ENCODE results near the gene EPB42. TPM values are rescaled to one million over a fixed set of nuclear protein-coding genes. Genes with fewer than 3 reads are reported as not detected.
A peak's percentile ranks its signal among the peaks of the same experiment; 100 is the strongest.
"Not testable (repeated sequence)": the region's sequence is repeated elsewhere in the genome, so short reads cannot be mapped to it uniquely, and the experiment has no call there.

The EPB42 gene
- total RNA-seq, 2 donors from 2014 or later: not detected

DNA sequence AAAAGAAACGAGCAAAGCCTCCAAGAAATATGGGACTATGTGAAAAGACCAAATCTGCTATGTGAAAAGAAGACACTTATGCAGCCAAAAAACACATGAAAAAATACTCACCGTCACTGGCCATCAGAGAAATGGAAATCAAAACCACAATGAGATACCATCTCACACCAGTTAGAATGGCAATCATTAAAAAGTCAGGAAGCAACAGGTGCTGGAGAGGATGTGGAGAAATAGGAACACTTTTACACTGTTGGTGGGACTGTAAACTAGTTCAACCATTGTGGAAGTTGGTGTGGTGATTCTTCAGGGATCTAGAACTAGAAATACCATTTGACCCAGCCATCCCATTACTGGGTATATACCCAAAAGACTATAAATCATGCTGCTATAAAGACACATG is 43.7 kb downstream of the EPB42 start:
- H3K4me3 Mint-ChIP-seq; H3K9me3 Mint-ChIP-seq; H3K27me3 Mint-ChIP-seq; DNase-seq (ENCODE audit: low spot score); H3K27ac Mint-ChIP-seq; H3K4me1 Mint-ChIP-seq (ENCODE audit: low read depth in 2 of 2); ATAC-seq: not testable (repeated sequence)
- peaks cover 22% of the 10 kb centered on the region for H3K36me3 Mint-ChIP-seq

- peaks cover 19% of the 10 kb centered on the region for H3K36me3 Mint-ChIP-seq
- not testable (repeated sequence) for H3K9me3 Mint-ChIP-seq; DNase-seq (ENCODE audit: low spot score); H3K27ac Mint-ChIP-seq; H3K27me3 Mint-ChIP-seq; ATAC-seq; H3K4me3 Mint-ChIP-seq; H3K4me1 Mint-ChIP-seq (ENCODE audit: low read depth in 2 of 2)
Observed at GRCh38 chr15:43175656-43176309, 45.0 kb downstream of the EPB42 start.

DNA sequence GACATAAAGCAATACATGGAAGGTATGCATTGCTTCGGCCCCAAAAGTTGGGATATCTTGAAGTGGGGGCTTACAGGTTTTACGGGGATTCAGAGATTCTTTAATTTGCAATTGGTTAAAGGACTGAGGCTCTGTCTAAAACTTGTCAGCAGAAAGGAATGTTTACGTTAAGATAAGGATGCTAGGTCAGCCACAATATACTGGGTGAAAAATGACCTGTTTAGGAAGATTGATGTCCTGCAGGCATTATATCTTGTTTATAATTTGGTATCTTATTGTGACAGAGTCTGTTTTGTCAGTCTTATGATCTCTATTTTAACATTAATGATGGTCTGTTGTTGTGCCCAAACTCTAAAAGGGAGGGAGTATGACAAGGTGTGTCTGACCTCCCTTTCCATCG is 50.9 kb downstream of the EPB42 start:
- DNase-seq (ENCODE audit: low spot score) (no peak), ATAC-seq (no peak)
- Mint-ChIP-seq H3K27ac (no peak overlapping the region), H3K27me3 (no peaks in the 10 kb centered on the region), H3K4me3 (no peak overlapping the region), H3K36me3 (peaks cover 17% of the 10 kb centered on the region), H3K9me3 (no peaks in the 10 kb centered on the region), H3K4me1 (ENCODE audit: low read depth in 2 of 2) (no peaks in the 10 kb centered on the region)

- Mint-ChIP-seq H3K4me1 (ENCODE audit: low read depth in 2 of 2) (no peaks in the 10 kb centered on the region), H3K27ac (no peak overlapping the region), H3K4me3 (no peak overlapping the region), H3K36me3 (peaks cover 17% of the 10 kb centered on the region), H3K9me3 (no peaks in the 10 kb centered on the region), H3K27me3 (no peaks in the 10 kb centered on the region)
- no peak for ATAC-seq
- no peak for DNase-seq (ENCODE audit: low spot score)
Observed at GRCh38 chr15:43168192-43169107, 52.4 kb downstream of the EPB42 start.

DNA sequence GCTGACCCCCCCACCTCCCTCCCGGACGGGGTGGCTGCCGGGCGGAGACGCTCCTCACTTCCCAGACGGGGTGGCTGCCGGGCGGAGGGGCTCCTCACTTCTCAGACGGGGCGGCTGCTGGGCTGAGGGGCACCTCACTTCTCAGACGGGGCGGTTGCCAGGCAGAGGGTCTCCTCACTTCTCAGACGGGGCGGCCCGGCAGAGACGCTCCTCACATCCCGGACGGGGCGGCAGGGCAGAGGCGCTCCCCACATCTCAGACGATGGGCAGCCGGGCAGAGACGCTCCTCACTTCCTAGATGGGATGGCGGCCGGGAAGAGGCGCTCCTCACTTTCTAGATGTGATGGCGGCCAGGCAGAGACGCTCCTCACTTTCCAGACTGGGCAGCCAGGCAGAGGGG is 53.6 kb downstream of the EPB42 start:
- H3K27ac Mint-ChIP-seq; DNase-seq (ENCODE audit: low spot score); H3K4me3 Mint-ChIP-seq; ATAC-seq; H3K4me1 Mint-ChIP-seq (ENCODE audit: low read depth in 2 of 2); H3K27me3 Mint-ChIP-seq; H3K9me3 Mint-ChIP-seq: not testable (repeated sequence)
- H3K36me3 Mint-ChIP-seq: peaks cover 12% of the 10 kb centered on the region

DNA sequence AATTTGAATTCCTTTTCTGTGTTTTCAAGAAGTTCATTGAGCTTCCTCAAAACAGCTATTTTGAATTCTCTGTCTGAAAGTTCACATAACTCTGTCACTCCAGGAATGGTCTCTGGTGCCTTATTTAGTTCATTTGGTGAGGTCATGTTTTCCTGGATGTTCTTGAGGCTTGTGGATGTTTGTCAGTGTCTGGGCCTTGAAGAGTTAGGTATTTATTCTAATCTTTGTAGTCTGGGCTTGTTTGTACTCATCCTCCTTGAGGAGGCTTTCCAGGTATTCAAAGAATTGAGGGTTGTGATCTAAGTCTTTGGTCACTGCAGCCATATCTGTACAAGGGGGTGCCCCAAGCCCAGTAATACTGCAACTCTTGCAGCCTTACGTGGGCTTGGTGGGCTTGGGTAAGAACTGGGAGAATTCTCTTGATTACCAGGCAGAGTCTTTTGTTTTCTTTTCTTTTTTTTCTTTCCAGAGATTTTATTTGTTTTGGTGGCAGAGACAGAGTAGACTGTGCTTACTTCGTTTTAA is 55.0 kb downstream of the EPB42 start:
- ATAC-seq (no peak), DNase-seq (ENCODE audit: low spot score) (no peak)
- Mint-ChIP-seq H3K4me3 (no peak overlapping the region), H3K36me3 (peaks cover 12% of the 10 kb centered on the region), H3K27me3 (no peaks in the 10 kb centered on the region), H3K9me3 (no peaks in the 10 kb centered on the region), H3K27ac (peak overlapping the region in 1 of 2 donors; percentile 50), H3K4me1 (ENCODE audit: low read depth in 2 of 2) (no peaks in the 10 kb centered on the region)

GRCh38 chr15:43153269-43153668 is 67.5 kb downstream of the EPB42 start:
- peak overlapping the region in 1 of 2 donors; percentile 33 for H3K27ac Mint-ChIP-seq
- H3K4me1 Mint-ChIP-seq (ENCODE audit: low read depth in 2 of 2): peaks cover 10 to 14% of the 10 kb centered on the region in 2 donors
- H3K36me3 Mint-ChIP-seq: peaks cover 19% of the 10 kb centered on the region
- no peak overlapping the region for H3K4me3 Mint-ChIP-seq
- no peak for DNase-seq (ENCODE audit: low spot score)
- no peaks in the 10 kb centered on the region for H3K27me3 Mint-ChIP-seq
- ATAC-seq: no peak
- no peaks in the 10 kb centered on the region for H3K9me3 Mint-ChIP-seq

DNA sequence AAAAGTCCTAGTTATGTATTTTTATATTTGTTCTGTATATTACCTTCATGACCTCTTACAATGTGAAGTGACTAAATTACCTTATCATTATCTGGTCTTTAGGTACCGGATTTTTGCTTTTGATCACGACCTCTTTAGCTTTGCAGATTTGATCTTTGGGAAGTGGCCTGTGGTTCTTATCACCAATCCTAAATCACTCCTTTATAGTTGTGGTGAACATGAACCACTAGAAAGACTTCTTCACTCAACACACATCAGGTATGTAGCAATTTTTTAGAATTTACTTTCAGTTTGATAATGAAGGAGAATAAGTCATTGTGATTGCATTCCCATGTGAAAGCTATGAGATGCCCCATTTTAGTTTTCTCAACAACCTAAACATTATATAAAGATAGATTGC is 69.1 kb downstream of the EPB42 start:
- Mint-ChIP-seq H3K9me3 (no peaks in the 10 kb centered on the region), H3K36me3 (peaks cover 13% of the 10 kb centered on the region), H3K27ac (peak overlapping the region in 1 of 2 donors; percentile 44), H3K4me3 (no peak overlapping the region), H3K27me3 (no peaks in the 10 kb centered on the region), H3K4me1 (ENCODE audit: low read depth in 2 of 2) (peaks cover 10 to 14% of the 10 kb centered on the region in 2 donors)
- peak in 1 of 2 donors; percentile 44 for ATAC-seq
- no peak for DNase-seq (ENCODE audit: low spot score)

- Mint-ChIP-seq H3K27me3 (no peaks in the 10 kb centered on the region), H3K4me3 (no peak overlapping the region), H3K27ac (no peak overlapping the region), H3K4me1 (ENCODE audit: low read depth in 2 of 2) (peaks cover 14% of the 10 kb centered on the region in 2 donors), H3K36me3 (peaks cover 13% of the 10 kb centered on the region), H3K9me3 (no peaks in the 10 kb centered on the region)
- DNase-seq (ENCODE audit: low spot score) (no peak), ATAC-seq (no peak)
Observed at GRCh38 chr15:43150191-43150929, 70.5 kb downstream of the EPB42 start.

Other genes starting within 250 kb of the EPB42 start
- gene UBR1, start 115.0 kb downstream of the EPB42 start, total RNA-seq: 10 to 100 TPM; 56.4 to 59.4 TPM
- gene TMEM62, start 87.4 kb downstream of the EPB42 start, total RNA-seq: 10 to 100 TPM; 25.5 to 40.3 TPM
- gene CCNDBP1, start 35.6 kb downstream of the EPB42 start, total RNA-seq: 100 to 1,000 TPM in 1 of 2 donors, 10 to 100 TPM in 1; 45.7 to 103 TPM
- gene TGM5, start 45.9 kb upstream of the EPB42 start, total RNA-seq: 1 to 10 TPM in 1 of 2 donors, under 1 TPM in 1; 0.95 to 2.0 TPM
- gene TGM7, start 81.2 kb upstream of the EPB42 start, total RNA-seq: not detected
- gene LCMT2, start 109.6 kb upstream of the EPB42 start, total RNA-seq: 10 to 100 TPM; 11.8 to 12.6 TPM
- gene ZSCAN29, start 150.0 kb upstream of the EPB42 start, total RNA-seq: 10 to 100 TPM; 30.4 to 37.4 TPM
- gene TUBGCP4, start 150.1 kb upstream of the EPB42 start, total RNA-seq: 10 to 100 TPM; 24.3 to 61.1 TPM